ENCODE data around the gene LPP.

DNA sequence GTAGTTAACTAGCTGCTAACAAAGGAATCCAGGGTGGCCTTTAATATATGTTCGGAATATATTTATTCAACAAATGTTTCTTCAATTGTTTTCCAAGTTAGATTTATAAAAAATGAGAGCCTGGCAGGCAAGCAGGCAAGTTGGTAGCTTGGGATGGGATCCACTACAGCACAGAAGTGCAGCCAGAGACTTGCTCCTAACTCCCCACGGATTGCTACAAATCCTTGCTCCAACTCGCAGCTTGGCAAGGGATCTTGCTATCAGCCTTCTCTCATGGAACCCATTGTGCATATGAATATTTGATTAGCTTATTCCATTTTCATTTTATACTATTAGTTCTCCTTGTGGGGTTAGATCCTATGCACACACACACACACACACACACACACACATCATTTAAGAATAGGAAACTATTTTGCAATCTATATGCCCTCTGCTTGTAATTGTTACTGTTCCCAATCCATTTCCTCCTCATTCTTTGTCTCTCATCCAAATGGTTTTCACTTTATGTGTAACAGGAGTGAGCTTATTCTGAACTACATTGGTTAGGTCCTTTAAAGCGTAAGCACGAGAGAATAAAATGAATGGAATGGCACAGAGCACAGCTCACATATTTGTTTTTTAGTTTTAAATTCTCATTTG is 505.6 kb downstream of the LPP start:
- no peak for TF ChIP-seq POLR2AphosphoS5 (IDR thresholded peaks at IDR 0.05; ENCODE audit: low read depth, low read length)
- no peak for TF ChIP-seq POLR2A (IDR thresholded peaks at IDR 0.05; ENCODE audit: low read depth, low read length)
